ENCODE measurements around the gene PLEKHO2. TPM values are rescaled to one million over a fixed set of nuclear protein-coding genes. Genes with fewer than 3 reads are reported as not detected.

The PLEKHO2 gene
- total RNA-seq, 1 donor from 2014 or later: 20.3 TPM

DNA sequence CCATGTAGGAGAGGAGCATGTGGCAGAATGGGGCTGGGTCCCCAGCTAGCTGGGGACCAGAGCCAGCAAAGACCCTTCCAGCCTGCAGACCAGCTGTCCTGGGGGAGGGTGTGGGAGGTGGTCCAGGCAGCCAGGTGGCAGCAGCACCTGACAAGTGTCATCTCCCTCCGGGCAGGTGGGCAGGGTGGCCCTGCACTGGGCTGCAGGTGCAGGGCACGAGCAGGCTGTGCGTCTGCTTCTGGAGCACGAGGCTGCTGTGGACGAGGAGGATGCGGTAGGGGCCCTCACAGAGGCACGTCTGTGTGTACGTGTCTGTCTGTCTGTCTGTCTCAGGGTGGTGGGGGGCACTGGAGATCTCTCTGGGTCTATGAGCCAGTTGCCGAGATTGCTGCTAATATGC is 75.5 kb downstream of the PLEKHO2 start:
- Mint-ChIP-seq H3K4me1 (ENCODE audit: low read depth) (peaks cover 13% of the 10 kb centered on the region), H3K27me3 (ENCODE audit: low read depth) (no peaks in the 10 kb centered on the region), H3K9me3 (ENCODE audit: low read depth) (no peaks in the 10 kb centered on the region), H3K36me3 (ENCODE audit: low read depth) (no peaks in the 10 kb centered on the region), H3K4me3 (ENCODE audit: unreplicated experiment) (no peak overlapping the region), H3K27ac (ENCODE audit: unreplicated experiment) (no peak overlapping the region)
- TF ChIP-seq, protein P1, sequence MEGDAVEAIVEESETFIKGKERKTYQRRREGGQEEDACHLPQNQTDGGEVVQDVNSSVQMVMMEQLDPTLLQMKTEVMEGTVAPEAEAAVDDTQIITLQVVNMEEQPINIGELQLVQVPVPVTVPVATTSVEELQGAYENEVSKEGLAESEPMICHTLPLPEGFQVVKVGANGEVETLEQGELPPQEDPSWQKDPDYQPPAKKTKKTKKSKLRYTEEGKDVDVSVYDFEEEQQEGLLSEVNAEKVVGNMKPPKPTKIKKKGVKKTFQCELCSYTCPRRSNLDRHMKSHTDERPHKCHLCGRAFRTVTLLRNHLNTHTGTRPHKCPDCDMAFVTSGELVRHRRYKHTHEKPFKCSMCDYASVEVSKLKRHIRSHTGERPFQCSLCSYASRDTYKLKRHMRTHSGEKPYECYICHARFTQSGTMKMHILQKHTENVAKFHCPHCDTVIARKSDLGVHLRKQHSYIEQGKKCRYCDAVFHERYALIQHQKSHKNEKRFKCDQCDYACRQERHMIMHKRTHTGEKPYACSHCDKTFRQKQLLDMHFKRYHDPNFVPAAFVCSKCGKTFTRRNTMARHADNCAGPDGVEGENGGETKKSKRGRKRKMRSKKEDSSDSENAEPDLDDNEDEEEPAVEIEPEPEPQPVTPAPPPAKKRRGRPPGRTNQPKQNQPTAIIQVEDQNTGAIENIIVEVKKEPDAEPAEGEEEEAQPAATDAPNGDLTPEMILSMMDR (IDR thresholded peaks at IDR 0.05): no peak
- no peak for DNase-seq (ENCODE audit: low spot score)

Other genes with a start within 250 kb of the PLEKHO2 start
- 1.8 to 6.0 TPM (median 4.7 TPM) in 3 replicates for gene RBPMS2, start 66.3 kb upstream of the PLEKHO2 start, total RNA-seq
- gene PIF1, start 16.3 kb upstream of the PLEKHO2 start, total RNA-seq: 1.8 to 6.1 TPM (median 5.9 TPM) in 3 replicates
- gene ANKDD1A, start 70.0 kb downstream of the PLEKHO2 start, total RNA-seq: 3.4 to 4.3 TPM (median 3.8 TPM) in 3 replicates
- 76.1 to 84.9 TPM (median 80.5 TPM) in 3 replicates for gene SPG21, start 148.0 kb downstream of the PLEKHO2 start, total RNA-seq
- gene MTFMT, start 187.7 kb downstream of the PLEKHO2 start, total RNA-seq: 10.7 to 13.4 TPM (median 13.3 TPM) in 3 replicates
- not detected in 3 replicates for gene SLC51B, start 203.5 kb downstream of the PLEKHO2 start, total RNA-seq
- 1.7 to 13.1 TPM (median 12.7 TPM) in 3 replicates for gene RASL12, start 226.1 kb downstream of the PLEKHO2 start, total RNA-seq
- gene KBTBD13, start 234.8 kb downstream of the PLEKHO2 start, total RNA-seq: not detected in 3 replicates

Data from chondrocyte (in vitro differentiated cells).